Fibroblast of skin of right biceps (primary cell): ENCODE results near the gene RALGAPA2.

Experiments
- DNase-seq: peaks from one replicate; pipeline ENCODE4 v3.0.0-alpha.2; 2013

Gene RALGAPA2

DNA sequence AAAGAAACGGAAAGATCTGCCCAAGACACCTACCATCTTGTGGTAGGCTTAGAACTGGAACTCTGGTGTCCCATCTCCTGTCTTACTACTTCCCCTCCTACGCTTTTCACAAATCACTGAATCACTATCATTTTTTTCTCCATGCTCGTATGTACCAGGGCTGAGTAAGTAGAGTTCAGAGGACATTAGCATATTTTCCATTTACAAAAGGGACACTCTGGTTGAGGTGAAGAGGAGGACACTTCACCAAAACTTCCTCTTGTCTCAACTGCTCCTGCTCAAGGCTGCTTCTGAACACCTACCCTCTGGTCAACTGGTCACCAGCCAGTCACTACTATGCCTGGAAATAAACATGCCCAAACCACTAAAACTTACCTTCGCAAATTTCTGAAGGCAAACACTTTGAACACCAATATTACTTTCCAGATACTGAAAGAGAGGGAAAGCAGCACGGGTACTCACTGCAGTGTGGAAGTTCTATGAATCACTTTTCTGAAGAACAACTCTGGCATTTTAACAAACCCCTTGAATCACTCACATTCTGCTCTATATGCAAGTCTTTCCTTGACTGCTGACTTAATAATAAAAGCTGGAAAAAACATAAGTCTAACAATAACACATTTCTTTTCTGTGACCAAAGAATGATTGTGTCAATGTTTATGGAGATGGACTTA is 221.2 kb downstream of the RALGAPA2 start:
- peak; percentile 55 for DNase-seq

DNA sequence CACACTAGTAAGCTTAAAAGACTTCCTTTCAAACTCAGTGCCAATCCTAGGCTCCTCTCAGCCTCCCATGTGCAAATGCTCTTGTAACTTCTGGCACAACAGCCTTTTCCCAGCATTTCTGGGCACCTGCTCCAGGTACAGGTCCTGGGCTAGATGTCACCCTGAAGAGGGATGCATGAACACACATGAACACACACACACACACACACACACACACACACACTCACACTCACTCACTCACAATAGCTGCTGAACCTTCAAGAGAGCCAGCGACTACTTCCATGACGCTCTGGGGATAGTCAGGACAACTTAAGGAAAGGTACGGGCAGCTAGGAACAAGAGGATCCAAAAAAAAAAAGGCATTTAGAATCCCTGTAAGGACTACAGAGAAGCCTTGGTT is 221.8 kb downstream of the RALGAPA2 start:
- no peak for DNase-seq

- no peak for DNase-seq
Measured at GRCh38 chr20:20489648-20490341, 222.6 kb downstream of the RALGAPA2 start.

DNA sequence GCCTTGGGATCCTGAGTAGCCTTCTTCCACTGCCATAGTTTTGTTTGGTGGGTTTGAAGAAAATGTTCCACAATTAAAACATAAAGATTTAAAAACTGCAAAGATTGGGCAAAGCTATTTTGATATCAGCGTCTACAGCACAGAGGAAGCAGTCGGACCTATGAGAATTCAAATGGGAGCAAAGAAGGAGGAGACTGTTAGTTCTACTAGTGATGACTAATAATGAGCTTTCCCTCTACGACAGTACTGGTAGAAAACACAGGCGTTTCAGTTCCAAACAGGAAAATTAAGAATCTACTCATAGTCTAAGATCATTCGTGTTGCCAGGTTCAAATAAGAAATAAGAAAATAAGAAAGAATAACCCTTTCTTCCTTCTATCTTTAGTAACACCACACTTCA is 223.4 kb downstream of the RALGAPA2 start:
- no peak for DNase-seq

DNA sequence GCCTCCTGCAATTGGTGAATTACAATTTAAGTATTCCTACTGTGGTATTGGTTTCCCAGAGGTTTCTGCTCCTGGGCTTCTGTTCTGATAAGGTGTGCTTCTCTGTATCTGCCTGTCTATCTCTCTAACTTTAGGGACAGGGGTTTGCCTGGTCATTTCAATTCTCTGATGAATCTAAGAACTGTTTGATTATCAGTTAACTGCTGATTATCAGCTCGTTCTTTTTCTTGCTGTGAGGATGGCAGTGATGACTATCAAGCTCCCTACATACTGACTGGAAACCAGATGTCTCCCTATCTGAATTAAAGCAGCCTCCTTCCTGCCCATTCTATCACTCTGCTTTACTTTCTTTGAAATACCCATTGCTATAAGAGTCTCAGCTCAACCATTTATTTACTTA is 224.1 kb downstream of the RALGAPA2 start:
- no peak for DNase-seq

- DNase-seq, result peak; percentile 41
Measured at GRCh38 chr20:20487811-20488210, 224.6 kb downstream of the RALGAPA2 start.

DNA sequence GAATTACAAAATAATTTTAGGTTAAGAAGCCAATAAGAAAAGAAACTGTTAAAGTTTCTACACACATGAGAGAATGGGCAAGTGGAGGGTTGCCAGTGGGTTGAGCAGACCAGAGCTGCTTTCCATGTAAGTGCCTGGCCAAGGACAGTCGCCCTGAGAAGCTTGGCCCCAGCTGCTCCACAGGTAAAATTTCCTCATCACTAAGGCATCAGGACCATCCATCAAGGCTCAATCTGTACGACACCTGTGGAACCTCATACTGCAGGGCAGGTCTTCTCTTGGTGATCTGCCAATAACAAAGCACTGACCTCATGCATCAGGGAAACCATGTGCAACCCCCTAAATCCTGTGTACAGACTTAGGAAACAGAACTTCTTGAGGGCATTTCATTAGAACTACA is 229.1 kb downstream of the RALGAPA2 start:
- no peak for DNase-seq

- DNase-seq, result no peak
Measured at GRCh38 chr20:20482453-20482852, 230.0 kb downstream of the RALGAPA2 start.

GRCh38 chr20:20480689-20481088 is 231.8 kb downstream of the RALGAPA2 start:
- DNase-seq, result peak; percentile 60

DNA sequence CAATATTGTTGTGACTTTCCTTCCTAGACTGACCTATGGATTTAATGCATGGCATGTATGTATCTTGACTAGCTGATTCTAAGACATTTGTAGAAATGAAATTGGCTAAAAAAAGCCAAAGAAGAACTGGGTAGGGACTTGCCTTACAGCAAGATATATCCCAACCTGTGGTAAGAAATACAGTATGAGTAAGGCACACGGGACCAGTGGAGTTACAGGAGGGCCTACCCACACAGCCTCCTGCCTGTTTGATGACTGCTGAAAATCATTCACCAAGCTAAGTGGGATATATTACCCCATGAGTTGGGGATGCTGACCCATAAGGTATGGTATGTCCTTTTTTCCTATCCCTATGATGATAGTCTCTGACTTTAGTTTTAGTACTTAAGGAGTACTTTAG is 232.3 kb downstream of the RALGAPA2 start:
- no peak for DNase-seq

DNA sequence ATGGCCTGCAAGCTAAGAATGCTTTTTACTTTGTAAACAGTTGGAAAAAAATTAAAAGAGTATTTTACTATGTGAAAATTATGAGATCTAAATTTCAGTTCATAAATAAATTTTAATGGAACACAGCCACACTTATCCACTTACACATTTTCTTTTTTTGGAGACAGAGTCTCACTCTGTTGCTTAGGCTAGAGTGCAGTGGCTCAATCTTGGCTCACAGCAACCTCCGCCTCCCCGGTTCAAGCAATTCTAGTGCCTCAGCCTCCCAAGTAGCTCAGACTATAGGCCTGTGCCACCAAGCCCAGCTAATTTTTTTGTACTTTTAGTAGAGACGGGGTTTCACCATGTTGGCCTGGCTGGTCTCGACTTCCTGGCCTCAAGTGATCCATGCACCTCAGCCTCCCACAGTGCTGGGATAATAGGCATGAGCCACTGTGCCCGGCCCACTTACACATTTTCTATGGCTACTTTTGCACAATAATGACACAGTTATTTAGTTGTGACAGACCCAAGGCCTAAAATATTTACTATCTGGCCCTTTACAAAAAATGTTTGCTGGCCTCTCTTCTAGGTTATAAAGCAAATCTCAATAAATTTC is 234.9 kb downstream of the RALGAPA2 start:
- no peak for DNase-seq

DNA sequence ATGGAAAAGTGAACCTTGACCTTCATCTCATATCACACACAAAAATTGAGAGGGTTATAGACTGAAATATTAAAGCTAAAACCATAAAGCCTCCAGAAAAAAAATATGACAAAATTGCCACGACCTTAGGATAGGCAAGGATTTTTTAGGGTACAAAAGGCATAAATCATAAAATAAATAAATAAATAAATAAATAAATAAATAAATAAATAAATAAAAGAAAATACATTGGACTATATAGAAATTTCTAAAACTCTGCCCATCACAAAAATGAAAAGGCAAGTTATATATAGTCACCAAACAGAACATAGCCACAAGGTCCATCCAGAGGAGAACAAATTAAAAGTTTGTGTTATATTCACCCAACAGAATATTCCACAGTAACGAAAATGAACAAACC is 235.9 kb downstream of the RALGAPA2 start:
- no peak for DNase-seq

- DNase-seq, result no peak
Measured at GRCh38 chr20:20473657-20474056, 238.8 kb downstream of the RALGAPA2 start.

- DNase-seq, result no peak
Measured at GRCh38 chr20:20472684-20473274, 239.7 kb downstream of the RALGAPA2 start.

DNA sequence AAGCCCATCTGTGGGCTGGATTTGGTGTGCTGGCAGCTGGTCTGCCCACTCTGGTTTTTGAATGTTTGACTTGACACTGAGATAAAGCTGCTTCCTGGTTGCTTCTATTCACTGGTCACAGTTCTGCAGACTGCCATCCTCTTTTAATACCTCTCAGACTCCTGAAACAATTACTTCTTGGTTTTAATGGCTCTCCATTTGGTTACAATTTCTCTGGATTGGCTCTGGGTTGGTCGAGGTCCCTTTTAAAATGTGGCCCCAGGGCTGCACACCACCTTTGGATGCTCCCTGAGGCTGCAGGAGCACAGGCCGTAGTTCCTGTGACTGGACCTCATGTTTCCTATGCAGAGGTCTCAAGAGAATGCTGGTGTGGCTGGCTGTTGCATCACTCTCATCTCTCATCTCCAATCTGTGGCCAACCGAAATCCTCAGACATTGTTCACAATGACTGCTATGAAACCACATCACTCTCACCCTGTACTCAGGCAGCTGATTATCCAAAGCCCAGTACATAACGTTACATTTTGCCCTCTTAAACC is 246.0 kb downstream of the RALGAPA2 start:
- peak; percentile 80 for DNase-seq

- DNase-seq, result no peak
Measured at GRCh38 chr20:20465252-20465651, 247.2 kb downstream of the RALGAPA2 start.

DNA sequence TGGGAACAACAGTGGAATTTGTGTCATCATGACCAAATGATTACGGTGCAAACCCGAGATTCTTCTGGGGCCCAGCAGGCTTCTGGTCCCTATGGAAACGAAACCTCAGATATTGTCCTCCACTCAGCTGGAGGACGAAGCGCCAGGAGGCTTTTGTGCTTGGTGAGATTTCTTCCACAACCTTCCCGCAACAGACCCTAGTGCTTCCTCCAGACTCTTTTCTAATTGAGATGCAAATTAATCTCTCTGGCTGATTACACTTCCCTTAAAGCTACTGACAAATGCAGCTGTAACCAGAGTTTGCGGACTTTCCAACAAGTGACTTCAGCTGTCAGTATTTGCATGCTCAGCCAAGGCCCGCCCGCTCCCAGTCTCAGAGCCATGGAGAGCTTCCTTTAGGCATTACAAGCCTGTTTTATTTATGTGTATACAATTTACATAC is 248.5 kb downstream of the RALGAPA2 start:
- DNase-seq, result peak; percentile 25

DNA sequence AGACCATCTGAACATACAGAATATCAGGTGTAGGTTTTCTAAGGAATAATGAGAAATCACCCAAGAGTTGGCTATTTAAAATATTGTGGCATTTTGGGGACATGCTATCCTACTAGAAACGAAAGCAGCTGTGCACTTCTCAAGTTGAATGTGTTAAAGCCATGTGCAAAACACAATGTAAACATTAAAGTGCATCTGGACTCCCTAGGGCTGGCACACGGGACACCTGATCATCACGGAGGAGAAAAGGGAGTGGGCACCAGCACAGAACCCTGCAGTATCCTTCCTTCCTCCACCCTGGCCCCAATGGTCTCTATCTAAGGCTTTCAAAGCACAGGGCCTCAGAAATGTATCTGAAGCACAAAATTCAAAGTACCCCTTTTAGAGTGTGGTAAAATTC is 250.3 kb downstream of the RALGAPA2 start:
- DNase-seq, result no peak

DNA sequence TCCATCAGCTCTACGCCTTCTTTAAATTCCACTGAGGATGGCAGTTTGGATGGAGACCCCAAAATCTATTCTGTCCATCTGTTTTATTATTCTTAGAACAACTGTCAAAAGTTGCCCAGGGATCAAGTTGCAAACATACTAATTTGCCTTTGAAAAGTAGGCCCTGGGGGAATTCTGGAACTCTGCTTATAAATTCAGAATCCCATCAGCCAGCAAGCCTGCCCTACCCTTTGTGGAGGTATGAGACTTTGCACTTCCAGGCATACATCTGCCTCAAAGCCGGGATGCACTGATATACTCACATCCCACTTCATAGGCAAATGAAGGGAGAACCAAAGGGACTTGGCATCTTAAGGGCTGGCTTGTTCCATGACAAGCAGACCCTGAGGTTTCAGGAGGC is 250.9 kb downstream of the RALGAPA2 start:
- no peak for DNase-seq

DNA sequence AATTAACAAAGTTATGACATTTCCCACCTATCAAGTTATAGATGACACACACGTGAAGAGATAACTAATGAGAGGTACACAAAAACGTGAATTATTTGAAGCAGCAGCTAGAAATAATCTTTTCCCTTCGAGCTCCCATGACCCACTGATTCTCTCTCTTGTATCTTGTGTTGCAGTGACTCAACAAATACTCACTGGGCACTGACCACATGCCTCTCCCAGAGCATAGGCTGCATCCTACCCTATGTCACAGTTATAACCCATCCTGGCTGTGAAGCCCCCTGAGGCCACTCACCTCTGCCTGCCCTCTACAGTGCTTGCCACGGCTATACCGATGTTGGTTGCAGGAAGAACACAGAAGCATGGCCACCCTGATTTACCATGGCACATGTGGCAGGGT is 252.7 kb downstream of the RALGAPA2 start:
- no peak for DNase-seq

GRCh38 chr20:20457392-20458126 is 254.9 kb downstream of the RALGAPA2 start:
- peak; percentile 22 for DNase-seq

DNA sequence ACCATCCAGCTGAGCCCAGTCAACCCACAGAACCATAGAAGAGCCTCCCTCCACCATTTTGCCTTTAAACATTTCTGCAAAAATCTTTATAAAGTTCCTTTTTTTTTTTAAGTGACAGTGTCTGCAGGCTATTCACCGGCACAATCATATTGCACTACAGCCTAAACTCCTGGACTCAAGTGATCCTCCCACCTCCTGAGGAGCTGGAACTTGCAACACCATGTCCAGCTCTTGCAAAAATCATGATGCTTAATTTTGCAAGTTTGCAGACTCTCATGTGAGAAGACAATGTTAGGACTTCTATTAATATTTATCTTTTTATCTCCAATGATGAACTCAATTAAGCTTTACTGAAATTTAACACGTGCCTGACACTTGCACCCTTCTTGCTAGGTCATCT is 255.7 kb downstream of the RALGAPA2 start:
- no peak for DNase-seq

DNA sequence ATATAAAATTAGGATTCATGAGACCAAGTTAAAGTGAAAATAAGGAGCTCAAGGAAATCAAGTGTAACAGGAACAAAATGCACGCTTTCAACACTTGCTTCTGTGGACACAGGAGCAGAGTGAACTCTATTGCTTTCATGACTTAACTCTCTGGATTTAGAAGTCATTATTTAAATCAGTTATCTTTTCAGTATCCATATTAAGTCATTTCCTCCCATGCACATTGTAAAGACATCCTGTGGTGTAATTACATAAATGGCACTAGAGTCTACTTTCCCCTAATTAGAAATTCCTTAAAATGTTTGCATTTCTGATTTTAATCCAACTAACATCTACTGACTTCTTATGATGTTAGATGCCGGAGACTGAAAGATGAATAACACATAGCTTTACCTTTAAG is 256.5 kb downstream of the RALGAPA2 start:
- no peak for DNase-seq
